Measurements from ENCODE around the gene RPS2. TPM values are rescaled to one million over a fixed set of nuclear protein-coding genes. Genes with fewer than 3 reads are reported as not detected.

Gene RPS2
- polyA plus RNA-seq, 1 of the 3 experiments (the other 2 are of a cell fraction) = 6,384 TPM

DNA sequence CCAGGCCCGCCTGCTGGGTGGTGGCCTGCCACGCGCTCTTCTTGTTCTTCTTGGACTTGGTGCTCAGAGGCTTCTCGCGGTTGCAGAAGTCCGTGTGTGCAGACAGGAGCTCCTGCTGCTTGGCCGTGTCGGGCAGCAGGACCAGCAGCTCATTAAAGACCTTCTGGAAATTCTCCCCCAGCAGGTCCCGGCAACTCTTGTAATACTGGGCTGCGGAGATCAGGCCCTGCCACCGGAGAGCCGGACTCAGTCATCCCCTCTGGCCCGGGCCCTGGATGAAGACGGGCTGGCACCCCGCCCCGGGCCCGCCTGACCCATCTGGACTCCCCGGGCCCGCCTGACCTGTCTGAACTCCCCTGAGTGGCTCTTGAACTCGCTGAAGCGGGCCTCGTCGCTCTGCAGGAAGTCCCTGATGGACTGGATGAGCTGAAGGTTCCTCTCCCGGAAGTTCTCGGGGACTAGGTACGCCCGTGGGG lies 33.8 kb upstream of the RPS2 start (continued):
- TF ChIP-seq MEF2A (IDR thresholded peaks at IDR 0.05; ENCODE audit: borderline replicate concordance, low read depth) (no peak), RFX5 (IDR thresholded peaks at IDR 0.05; ENCODE audit: low read length) (no peak)

DNA sequence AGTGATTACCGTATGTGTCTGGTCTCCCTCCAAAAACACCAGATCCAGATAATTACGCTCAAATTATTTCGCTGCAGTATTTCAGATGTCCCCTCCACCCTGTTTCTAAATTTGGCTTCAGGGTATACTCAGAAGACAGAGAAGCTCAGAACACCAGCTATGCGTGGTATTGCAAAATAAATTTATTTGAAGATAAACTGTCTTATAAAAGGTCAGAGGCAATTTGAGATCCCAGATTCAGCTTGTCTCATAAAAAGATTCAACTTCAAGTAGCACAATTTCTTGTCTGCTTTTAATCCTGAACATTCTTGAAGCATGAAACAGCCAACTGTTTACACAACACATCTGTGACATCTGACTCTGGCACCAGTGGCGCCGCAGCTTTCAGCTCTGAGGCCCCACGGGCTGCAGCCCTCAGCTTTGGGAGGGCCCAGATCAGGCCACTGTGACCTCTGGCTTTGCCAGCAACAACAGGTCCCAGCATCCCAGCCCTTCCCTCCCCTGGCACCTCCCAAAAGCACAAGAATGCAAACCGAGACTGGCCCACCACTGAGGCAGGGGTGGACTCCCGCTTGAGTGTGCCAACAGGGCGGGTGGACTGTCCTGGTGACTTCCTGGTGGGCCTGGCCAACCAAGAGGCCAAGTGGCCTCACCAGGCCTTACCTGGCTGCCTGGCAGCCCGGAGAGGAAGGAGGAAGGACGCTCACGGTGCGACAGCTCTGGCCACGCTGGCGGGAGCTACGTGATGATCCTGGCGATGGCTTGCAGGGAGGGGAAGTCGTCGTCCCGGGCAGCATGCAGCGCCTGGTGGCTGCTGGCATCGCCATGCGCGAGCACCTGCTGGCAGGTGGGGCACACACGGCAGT lies 33.1 kb upstream of the RPS2 start:
- no peaks in the 10 kb centered on the region for H3K4me1 ChIP-seq (ENCODE audit: control insufficient read depth in 1 of 2, insufficient read depth in 2 of 2, low read depth in 1 of 2, low read length in 1 of 2)
- DNase-seq = no peak
- peaks cover 18% of the 10 kb centered on the region for H3F3A ChIP-seq (replicated peaks; ENCODE audit: insufficient read depth)
- H3K9me2 ChIP-seq = no peaks in the 10 kb centered on the region
- no peak overlapping the region for H3K27ac ChIP-seq (ENCODE audit: low read depth in 2 of 2, low read length in 1 of 2)
- H3K9me3 ChIP-seq = no peaks in the 10 kb centered on the region
- H3K79me2 ChIP-seq (ENCODE audit: insufficient read depth) = peaks cover 9% of the 10 kb centered on the region; the same call in 1 of the 2 replicates
- POLR2A ChIA-PET = interaction anchor here (0.6 to 1.2 kb wide), 4 partner anchors 11 to 150 kb away, joined by 3 to 4 read pairs (median 4); partner anchors contain the start of gene RPS2
- H3K36me3 ChIP-seq (replicated peaks in 1 of 2; ENCODE audit: control insufficient read depth in 1 of 2, insufficient read depth in 2 of 2, low read length in 1 of 2) = peaks cover 4 to 50% of the 10 kb centered on the region in 2 experiments
- CTCF ChIA-PET = interaction anchor here (1.5 to 3.8 kb wide), 3 partner anchors 8 to 143 kb away, joined by 4 to 12 read pairs (median 11); partner anchors contain the start of gene SYNGR3
- no peak overlapping the region for H3K4me3 ChIP-seq (ENCODE audit: low read depth in 2 of 2, low read length in 1 of 2)
- H2AFZ ChIP-seq (ENCODE audit: low read depth) = no peak overlapping the region
- 85% methylated on average over 14 of the region's 26 CpGs for WGBS (ENCODE audit: low lambda C conversion rate)
- no peak overlapping the region for H3K9ac ChIP-seq
- H3K4me2 ChIP-seq = no peak overlapping the region
- TF ChIP-seq, protein P1, sequence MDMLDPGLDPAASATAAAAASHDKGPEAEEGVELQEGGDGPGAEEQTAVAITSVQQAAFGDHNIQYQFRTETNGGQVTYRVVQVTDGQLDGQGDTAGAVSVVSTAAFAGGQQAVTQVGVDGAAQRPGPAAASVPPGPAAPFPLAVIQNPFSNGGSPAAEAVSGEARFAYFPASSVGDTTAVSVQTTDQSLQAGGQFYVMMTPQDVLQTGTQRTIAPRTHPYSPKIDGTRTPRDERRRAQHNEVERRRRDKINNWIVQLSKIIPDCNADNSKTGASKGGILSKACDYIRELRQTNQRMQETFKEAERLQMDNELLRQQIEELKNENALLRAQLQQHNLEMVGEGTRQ (IDR thresholded peaks at IDR 0.05; ENCODE audit: borderline replicate concordance, low read depth, low read length) = no peak
- H3K27me3 ChIP-seq (ENCODE audit: insufficient read depth) = no peaks in the 10 kb centered on the region
- peaks cover 9% of the 10 kb centered on the region for H4K20me1 ChIP-seq (ENCODE audit: insufficient read depth)

DNA sequence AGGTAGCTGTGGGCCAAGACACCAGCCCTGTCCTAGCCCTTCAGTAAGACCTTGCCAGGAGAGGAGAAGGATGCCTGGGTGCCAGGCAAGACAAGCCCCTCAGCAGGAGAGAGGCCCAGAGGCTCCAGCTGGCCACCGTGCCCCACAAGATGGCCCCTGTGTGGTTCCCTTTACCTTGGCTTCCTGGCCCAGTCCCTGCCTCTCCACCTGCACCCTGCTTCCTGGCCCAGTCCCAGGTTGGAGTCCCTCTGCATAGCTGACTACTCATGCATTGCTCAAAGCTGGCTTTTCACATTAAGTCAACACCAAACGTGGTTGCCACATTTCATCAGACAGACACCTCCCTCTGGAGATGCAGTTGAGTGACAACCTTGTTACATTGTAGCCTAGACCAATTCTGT lies 29.1 kb upstream of the RPS2 start:
- Histone ChIP-seq H3K4me3 (ENCODE audit: low read depth in 2 of 2, low read length in 1 of 2) (no peak overlapping the region), H3K4me1 (ENCODE audit: control insufficient read depth in 1 of 2, insufficient read depth in 2 of 2, low read depth in 1 of 2, low read length in 1 of 2) (peaks cover 0 to 17% of the 10 kb centered on the region in 2 experiments; a peak in 1 of 4 replicates), H3K4me2 (no peak overlapping the region), H3K9me3 (no peaks in the 10 kb centered on the region), H3K9me2 (no peaks in the 10 kb centered on the region), H3K27ac (ENCODE audit: low read depth in 2 of 2, low read length in 1 of 2) (no peak overlapping the region), H3F3A (replicated peaks; ENCODE audit: insufficient read depth) (peaks cover 22% of the 10 kb centered on the region), H3K36me3 (replicated peaks in 1 of 2; ENCODE audit: control insufficient read depth in 1 of 2, insufficient read depth in 2 of 2, low read length in 1 of 2) (peaks cover 4 to 15% of the 10 kb centered on the region in 2 experiments), H3K9ac (no peak overlapping the region), H3K79me2 (ENCODE audit: insufficient read depth) (no peaks in the 10 kb centered on the region), H2AFZ (ENCODE audit: low read depth) (no peak overlapping the region), H3K27me3 (ENCODE audit: insufficient read depth) (no peaks in the 10 kb centered on the region), H4K20me1 (ENCODE audit: insufficient read depth) (no peaks in the 10 kb centered on the region)
- no peak for DNase-seq
- no peak for TF ChIP-seq NRF1 (IDR thresholded peaks at IDR 0.05; ENCODE audit: low read depth, low read length)
- TF ChIP-seq, protein P2, sequence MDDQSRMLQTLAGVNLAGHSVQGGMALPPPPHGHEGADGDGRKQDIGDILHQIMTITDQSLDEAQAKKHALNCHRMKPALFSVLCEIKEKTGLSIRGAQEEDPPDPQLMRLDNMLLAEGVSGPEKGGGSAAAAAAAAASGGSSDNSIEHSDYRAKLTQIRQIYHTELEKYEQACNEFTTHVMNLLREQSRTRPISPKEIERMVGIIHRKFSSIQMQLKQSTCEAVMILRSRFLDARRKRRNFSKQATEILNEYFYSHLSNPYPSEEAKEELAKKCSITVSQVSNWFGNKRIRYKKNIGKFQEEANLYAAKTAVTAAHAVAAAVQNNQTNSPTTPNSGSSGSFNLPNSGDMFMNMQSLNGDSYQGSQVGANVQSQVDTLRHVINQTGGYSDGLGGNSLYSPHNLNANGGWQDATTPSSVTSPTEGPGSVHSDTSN (IDR thresholded peaks at IDR 0.05) = no peak
- TF ChIP-seq, protein P3, sequence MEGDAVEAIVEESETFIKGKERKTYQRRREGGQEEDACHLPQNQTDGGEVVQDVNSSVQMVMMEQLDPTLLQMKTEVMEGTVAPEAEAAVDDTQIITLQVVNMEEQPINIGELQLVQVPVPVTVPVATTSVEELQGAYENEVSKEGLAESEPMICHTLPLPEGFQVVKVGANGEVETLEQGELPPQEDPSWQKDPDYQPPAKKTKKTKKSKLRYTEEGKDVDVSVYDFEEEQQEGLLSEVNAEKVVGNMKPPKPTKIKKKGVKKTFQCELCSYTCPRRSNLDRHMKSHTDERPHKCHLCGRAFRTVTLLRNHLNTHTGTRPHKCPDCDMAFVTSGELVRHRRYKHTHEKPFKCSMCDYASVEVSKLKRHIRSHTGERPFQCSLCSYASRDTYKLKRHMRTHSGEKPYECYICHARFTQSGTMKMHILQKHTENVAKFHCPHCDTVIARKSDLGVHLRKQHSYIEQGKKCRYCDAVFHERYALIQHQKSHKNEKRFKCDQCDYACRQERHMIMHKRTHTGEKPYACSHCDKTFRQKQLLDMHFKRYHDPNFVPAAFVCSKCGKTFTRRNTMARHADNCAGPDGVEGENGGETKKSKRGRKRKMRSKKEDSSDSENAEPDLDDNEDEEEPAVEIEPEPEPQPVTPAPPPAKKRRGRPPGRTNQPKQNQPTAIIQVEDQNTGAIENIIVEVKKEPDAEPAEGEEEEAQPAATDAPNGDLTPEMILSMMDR (IDR thresholded peaks at IDR 0.05) = no peak
- TF ChIP-seq, protein P4, sequence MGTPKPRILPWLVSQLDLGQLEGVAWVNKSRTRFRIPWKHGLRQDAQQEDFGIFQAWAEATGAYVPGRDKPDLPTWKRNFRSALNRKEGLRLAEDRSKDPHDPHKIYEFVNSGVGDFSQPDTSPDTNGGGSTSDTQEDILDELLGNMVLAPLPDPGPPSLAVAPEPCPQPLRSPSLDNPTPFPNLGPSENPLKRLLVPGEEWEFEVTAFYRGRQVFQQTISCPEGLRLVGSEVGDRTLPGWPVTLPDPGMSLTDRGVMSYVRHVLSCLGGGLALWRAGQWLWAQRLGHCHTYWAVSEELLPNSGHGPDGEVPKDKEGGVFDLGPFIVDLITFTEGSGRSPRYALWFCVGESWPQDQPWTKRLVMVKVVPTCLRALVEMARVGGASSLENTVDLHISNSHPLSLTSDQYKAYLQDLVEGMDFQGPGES (IDR thresholded peaks at IDR 0.05; ENCODE audit: low read depth, low read length) = no peak
- no peak for TF ChIP-seq NFIC (IDR thresholded peaks at IDR 0.05; ENCODE audit: borderline replicate concordance)
- no peak for TF ChIP-seq RXRA (IDR thresholded peaks at IDR 0.05; ENCODE audit: borderline replicate concordance, low read depth)
- no peak for TF ChIP-seq FOXM1 (IDR thresholded peaks at IDR 0.05; ENCODE audit: low read depth)
- 80% methylated on average over 2 of the region's 2 CpGs for WGBS (ENCODE audit: low lambda C conversion rate)
- POLR2A ChIA-PET = interaction anchor here (1.0 kb wide), 1 partner anchor 10 kb away, joined by 4 read pairs; no protein-coding TSS in a partner anchor
- CTCF ChIA-PET = interaction anchor here (0.8 to 12.9 kb wide), 3 partner anchors 10 to 161 kb away, joined by 3 to 108 read pairs (median 3); partner anchors contain the start of gene NOXO1
